NCI-H1417 treated with DMSO at 0.1 percent for 48 hours (cell line): ENCODE measurements around the gene ANKIB1.
"Not testable (repeated sequence)": the region's sequence is repeated elsewhere in the genome, so short reads cannot be mapped to it uniquely, and the experiment has no call there.

Source experiments
- DNase-seq: peaks from one replicate; lab custom pipeline; 2025; lab: John Stamatoyannopoulos, UW

Gene ANKIB1

DNA sequence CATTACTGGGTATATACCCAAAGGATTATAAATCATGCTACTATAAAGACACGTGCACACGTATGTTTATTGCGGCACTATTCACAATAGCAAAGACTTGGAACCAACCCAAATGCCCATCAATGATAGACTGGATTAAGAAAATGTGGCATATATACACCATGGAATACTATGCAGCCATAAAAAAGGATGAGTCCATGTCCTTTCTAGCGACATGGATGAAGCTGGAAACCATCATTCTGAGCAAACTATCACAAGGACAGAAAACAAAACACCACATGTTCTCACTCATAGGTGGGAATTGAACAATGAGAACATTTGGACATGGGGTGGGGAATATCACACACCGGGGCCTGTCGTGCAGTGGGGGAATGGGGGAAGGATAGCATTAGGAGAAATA lies 164.4 kb downstream of the ANKIB1 start:
- not testable (repeated sequence) for DNase-seq

DNA sequence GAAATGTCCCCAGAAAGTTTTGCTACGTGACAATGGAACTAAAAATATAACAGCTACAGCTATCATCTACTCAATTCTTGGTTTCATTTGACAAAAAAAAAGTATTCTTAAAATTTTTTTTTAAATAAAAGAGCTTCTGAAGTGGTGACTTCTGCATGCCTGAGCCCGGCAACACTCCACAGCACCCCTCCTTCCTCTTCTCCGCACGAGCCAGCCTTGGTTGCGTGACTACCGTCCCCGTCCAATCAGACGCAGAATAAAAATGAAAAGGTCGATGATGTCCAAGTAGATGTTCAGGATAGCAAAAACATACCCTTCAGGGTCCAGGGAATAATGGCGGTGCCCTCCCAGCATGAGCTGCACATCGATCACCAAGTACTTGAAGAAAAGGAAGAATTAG lies 167.0 kb downstream of the ANKIB1 start:
- DNase-seq = no peak

DNA sequence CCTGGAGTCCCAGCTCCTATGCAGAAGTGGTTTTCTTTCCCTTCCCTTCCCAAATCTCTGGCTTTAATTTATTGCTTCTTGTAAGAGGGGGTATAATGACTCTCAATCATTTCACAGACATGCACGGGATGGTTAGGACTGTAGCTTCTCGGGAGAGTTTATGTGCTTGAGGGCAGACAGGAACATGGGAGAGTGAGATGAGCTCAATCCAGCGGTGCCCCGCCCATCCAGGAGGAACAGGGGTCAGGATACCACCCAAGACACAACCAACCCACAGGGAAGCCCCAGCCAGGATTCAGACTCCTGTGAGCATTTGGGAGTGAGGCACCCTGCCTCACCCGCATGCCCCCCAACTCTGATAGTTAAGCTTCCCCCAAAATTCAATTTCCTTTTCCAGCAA lies 167.8 kb downstream of the ANKIB1 start:
- DNase-seq = no peak

DNA sequence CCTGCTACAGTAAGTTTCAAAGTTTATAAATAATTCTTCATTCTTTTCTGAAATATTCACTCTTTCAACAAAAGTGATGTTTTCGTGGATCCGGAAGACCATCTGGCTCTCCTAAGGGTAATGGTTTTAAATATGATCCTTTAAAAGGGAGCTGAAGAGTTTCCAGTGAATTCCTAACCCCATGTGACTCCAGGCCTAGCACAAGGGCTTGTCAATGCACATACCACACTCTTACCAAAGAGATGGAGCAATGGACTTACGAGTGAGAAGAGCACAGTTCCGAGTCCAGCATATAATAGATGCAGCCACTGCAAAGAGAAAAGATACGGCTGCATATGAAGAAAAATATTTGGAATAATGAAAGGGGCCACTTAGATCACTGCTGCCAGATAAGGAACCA lies 169.5 kb downstream of the ANKIB1 start:
- DNase-seq = no peak

DNA sequence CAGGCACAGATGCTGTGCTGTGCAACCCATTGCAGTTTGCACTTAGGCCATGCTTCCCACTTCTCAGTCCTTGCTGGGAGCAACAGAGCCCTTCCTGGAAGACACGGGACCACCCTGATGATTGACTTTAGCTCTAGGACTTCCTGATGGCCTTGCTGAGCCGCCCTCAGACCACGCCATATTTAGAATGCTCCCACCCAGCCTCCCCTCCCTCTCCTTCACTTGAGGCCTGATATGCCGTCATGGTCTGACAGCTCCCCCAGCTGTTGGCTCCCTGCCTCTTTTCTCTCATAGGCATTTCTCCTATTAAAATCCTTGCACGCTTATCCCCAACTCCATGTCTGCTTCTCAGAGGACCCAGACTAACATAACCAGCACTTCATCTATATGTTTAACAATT lies 172.1 kb downstream of the ANKIB1 start:
- DNase-seq = no peak

DNA sequence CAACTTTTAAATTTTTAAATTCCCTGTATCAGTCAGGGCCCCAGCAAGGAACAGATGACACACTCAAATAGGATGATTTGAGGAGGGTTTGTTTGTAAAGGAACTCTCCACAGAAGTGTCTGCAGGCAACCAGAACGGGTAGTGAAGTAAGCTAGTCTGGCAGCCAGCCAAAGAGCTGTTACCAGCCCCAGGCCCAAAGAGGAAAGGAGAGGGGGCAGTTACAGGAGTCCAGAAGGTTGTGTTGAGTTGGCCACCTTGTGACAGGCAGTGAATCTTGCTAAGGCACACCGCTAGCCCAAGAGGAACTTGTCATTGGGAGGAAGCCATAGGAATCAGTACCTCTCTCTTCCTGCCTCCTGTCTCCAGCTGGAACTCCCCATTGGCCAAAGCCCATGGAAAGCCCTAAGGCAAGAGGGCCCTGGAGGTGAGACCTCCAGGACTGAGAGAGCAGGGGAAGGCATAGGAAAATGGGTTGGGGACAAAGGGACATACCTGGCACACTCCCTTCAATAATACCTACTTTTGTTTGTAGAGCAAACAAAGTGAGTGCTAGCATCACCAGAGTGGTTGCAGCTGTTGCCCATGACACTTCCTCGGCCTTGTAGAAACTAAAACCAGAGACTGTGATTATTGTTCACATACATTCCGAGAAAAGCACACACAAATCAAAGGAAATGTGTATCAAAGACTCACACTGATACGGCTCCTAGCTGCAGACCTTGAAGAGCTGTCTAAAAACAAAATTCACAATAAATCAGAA lies 176.1 kb downstream of the ANKIB1 start:
- peak; percentile 66 for DNase-seq

DNA sequence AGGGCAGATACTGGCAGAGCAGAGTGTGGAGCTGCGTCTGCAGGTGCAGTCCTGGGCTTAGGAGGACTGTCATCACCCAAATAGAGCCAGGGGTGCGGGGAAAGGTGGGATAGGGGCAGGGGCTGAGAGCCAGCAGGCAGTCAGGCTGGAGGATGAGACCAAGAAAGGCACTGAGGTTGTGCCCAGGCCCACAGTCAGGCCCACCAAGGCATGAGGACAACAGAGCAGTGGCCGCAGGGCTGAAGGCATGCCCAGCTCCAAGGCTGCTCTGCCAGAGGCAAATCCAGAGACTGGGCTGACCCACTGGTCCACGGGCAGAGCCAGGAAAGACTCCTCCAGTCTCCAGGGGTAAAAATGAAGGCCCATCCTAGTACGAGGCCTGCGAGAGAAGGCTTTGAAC lies 177.2 kb downstream of the ANKIB1 start:
- no peak for DNase-seq

DNA sequence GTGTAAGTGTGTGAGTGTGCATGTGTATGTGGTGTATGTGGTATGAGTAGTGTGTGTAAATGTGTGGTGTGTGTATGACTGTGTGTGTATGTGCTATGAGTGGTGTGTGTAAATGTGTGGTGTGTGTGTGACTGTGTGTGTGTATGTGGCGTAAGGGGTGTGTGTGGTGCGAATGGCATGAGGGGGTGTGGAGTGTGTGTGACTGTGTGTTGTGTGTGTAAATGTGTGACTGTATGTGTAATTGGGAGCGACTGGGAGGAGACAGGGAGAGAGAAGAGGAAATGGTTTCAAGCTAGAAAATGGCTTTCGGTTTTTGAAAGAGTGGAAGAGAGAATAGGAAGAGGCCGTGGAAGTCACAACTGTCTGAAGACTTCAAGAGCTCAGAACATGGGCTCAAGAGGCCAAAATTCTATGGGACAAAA lies 177.9 kb downstream of the ANKIB1 start:
- DNase-seq = no peak

DNA sequence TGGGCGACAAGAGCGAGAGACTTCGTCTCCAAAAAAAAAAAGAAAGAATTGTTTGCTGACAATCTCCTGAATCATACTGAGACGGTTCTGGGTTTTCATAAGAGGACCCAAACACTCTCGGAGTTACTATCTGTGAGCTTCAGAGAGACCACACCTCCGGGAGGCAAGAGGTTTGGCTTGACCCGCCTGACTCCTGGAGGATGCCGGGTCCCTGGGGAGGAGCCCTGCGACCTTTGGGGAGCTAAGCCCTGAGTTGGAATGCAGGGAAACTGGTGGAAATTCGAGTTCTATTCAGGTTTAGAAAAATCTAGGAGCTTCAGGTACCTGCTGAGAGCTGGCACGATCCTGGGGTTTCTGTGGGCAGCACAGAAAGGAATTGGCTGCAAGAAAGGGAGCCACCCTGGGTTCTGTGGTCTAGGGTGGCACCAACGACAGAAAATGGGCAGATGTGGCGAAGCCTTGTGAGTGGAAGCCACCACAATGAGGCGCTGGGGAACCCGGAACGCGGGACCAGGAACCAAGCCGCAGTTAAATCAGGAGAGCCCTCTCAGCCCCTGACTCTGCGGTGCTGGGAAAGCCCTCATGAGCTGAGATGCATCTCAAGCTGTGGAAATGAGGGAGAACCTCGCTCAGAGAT lies 179.7 kb downstream of the ANKIB1 start:
- no peak for DNase-seq

DNA sequence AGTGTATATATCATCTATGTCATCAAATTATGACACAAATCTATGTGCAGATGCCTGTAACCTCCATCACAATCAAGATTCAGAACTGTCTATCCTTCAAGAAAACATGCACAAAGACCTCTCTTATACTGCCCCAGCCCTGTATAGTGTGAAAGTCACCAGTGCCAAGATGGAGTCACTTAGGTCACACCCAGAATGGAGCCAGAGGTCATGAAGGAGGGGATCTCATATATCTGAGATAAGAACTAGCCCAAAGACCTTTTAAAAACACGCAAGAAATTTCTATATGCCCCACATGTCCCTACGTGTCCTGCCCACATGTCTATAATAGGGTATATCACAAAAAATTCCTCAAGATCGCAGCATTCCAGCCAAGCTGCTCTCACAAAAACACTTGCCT lies 181.4 kb downstream of the ANKIB1 start:
- DNase-seq = no peak

DNA sequence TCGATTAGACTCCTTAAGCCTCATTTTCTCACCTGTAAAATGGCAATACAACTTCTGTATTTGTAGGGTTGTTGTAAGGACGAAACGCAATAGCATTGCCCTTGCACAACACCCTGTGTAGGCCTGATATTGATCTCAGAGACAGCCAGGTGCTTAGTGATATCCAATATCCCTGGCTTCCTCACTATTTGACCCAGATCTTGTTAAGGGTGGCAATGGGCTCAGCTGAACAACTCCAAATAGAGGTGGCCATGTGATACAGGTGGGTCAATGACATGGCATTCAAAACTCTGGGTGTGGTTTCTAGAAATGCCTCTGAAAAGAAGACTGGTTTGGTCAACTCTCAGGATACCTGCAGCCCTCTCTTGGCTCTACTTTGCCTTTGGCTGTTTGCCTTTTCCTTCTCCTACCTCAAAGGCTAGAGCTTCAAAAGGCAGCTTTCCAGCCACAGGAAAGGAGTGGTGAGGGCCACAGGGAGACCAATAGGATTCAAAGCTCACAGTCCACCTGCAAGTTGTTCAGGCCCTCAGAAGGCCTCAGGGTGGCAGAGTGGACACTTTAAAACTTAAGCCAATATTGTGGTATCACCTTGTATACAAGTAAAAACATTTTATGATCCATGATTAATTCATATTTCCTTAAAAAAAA lies 186.6 kb downstream of the ANKIB1 start:
- DNase-seq = no peak

DNA sequence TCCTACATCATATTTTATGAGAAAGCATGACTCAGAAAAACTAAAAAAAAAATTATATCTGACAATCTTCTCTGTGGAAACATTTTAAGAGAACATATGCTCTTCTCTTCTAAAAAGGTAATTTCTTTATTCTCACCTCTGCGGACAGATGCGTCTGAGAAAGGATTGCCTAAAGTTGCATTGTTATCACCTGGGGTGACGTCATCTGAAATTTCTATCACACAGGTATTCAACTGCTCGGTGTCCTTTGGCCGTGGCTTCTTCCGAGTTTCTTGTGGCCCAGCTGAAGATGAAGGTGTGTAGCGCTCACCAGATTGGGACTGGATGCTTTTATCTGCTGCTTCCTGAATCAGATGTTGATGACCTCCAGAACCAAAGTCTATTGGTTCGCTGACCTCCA lies 187.2 kb downstream of the ANKIB1 start:
- no peak for DNase-seq

DNA sequence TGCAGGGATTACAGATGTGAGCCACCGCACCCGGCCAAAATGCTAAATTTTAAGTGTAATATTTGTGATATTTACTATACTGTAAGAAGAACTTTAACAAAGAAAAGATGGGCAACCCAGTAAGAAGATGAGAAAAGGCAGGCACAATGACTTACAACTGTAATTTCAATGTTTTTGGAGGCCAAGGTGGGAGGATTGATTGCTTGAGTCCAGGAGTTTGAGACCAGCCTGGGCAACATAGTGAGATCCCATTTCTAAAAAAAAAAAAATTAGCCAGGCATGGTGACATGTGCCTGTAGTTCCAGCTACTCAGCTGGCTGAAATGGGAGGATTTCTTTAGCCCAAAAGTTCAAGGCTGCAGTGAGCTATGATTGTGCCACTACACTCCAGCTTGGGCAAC lies 189.8 kb downstream of the ANKIB1 start:
- no peak for DNase-seq

DNA sequence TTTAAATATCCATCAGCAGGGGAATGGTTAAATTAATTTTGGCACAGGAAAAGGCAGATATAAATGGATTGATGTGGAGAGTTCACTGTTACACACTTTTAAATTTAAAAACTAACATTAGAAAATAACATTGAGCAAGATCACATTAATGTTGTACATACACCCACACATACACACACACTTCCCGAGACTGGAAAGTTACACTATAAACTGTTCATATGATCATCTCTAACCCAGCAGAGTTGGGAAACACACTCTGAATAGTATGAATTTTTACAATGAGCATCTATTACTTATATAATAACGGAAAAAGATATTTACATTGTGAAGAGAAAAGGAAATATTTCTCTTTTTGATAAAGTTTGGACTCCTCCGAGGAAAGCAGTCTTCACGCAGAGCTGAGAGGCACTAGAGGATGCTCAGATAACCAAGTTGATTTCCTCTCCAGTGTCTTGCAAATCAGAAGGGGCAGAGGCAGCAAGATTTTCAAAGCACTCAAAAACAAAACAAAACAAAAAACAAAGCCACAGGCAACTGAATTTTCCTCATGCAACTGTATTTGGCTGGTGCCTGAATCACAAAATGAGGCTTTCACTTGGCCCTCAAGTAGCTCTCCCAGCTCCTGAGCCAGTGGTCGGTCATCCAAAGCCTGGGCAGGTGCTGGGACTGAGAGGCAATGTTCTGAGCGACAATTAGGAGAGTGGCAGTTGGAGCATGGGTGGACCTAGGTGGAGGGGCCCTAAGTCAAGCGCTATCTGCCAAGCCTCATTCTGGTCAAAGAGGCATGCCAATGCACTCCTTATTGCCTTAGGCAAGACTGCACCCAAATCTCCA lies 191.1 kb downstream of the ANKIB1 start:
- DNase-seq = no peak

DNA sequence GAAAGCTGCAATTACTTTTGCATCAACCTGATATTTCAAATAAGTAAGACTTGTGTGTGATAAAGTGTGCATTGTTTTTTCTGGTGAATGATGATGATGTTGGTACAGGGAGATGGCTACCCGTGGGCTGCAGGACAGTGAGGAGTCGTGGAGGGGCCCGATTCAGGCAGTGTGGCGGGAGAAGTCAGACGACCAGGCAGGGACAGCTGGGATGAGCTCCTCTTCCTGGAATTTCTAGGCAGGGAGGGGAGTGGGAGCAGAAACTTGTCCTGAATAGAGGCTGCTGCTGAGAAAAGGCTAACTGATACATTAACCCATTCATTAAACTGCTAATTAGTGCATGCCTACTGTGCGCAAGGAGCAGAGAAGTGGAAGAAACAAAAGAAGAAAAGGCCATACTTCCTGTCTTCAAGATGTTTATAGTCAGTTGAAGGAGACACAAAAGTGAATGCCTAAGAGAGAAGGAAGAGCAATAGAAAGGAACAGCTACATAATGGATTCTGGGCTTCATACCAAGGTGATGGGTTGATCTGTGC lies 192.2 kb downstream of the ANKIB1 start:
- no peak for DNase-seq

DNA sequence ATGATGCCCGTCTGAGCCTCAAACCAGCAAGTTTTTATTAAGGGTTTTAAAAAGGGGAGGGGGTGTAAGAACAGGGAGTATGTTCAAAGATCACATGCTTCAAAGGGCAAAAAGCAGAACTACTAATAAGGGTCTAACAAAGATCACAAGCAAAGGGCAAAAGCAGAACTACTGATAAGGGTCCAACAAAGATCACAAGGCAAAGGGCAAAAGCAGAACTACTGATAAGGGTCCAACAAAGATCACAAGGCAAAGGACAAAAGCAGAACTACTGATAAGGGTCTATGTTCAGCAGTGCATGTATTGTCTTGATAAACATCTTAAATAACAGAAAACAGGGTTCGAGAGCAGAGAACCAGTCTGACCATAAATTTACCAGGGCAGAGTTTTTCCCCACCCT lies 196.9 kb downstream of the ANKIB1 start:
- not testable (repeated sequence) for DNase-seq

DNA sequence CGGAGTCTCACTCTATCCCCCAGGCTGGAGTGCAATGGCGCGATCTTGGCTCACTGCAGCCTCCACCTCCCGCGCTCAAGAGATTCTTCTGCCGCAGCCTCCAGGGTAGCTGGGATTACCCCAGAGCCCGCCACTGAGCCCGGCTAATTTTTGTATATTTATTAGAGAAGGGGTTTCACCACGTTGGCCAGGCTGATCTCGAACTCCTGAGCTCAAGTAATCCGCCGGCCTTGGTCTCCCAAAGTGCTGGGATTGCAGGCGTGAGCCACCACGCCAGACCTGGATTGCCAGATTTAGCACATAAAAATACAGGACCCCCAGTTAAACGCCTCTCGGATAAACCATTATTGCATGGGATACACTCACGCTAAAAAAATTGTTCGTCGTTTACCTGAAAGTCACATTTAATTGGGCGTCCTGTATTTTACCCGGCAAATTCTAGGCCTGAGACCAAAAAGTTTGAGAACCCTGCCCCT lies 201.1 kb downstream of the ANKIB1 start:
- no peak for DNase-seq

DNA sequence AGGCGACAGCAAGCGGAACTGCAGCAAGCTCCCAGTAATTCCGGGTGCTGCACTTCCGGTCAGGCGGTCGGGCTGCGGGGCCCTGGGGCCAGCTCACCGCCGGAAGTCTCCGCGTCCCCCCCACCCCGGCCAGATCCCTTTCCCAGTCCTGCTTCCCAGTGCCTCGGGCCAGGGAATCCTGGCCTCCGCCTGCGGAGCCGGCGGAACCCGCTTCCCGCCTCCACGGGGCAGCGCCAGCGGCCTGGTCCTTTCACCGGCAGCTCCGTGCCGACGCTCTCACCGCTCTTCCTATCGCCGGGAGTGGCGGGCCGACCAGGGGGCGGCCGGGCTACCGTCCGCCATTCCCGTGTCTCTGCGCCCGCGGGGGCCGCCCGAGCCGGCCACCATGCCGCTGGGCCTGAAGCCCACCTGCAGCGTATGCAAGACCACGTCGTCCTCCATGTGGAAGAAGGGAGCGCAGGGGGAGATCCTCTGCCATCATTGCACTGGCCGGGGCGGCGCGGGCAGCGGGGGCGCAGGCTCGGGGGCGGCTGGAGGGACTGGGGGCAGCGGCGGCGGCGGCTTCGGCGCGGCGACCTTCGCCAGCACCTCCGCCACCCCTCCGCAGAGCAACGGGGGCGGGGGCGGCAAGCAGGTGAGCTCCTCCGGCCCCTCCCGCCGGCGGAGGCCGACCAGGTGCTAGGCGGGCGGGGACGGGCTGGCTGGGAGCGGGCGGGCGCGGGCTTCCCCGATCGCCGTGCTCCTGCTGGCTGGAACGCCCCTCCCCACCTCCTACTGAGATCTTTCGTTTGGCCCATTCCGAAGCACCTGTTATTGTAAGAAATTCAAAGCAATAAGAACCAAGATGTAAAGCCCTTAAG lies 201.8 kb downstream of the ANKIB1 start, which contains the start of gene GATAD1:
TSS of gene GATAD1 (plus strand) at position 138 of the 860 bp plus-strand sequence. CDS start at position 386, 248 bp downstream.
- DNase-seq = peak; percentile 66

DNA sequence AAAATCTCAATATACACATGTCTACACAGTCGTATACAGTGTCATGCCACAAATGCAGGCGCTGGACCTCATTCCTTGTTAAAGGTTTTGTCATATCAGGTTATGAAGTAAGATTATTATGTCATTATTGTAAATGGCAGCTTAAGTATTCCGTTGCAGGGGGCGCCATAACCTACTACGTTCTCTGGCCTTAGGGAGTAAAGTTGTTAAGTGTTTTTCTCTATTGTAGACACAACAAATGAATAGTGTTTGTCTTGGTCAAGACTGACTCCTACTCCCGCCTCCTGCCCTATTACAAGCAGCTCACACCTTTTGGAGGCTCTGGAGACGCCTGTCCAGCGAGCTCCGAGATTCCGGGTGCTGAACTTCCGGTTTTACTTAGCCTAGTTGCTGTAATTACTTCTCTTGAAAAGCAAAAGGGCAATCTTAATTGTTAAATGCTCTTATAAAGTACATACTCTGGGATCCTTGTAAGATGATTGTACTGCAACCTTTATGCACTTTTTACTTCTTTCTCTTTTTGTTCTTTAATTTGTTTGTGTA lies 202.5 kb downstream of the ANKIB1 start:
- DNase-seq = no peak
